ENCODE results near the gene ZCRB1. TPM values are rescaled to one million over a fixed set of nuclear protein-coding genes. Genes with fewer than 3 reads are reported as not detected.

The ZCRB1 gene
- total RNA-seq, 1 experiment from 2014 or later = 68.1 TPM

- Histone ChIP-seq H3K9ac (ENCODE audit: low read length) (no peak overlapping the region), H2AFZ (ENCODE audit: low read depth, low read length, poor library complexity, severe bottlenecking) (no peak overlapping the region), H3K9me3 (ENCODE audit: control insufficient read depth in 1 of 2, insufficient read depth in 1 of 2, low read depth in 1 of 2, low read length in 2 of 2) (no peaks in the 10 kb centered on the region), H3K27ac (ENCODE audit: low read depth, low read length) (no peak overlapping the region), H3K9me2 (ENCODE audit: insufficient read depth) (no peaks in the 10 kb centered on the region), H3K4me2 (ENCODE audit: low read length) (no peak overlapping the region), H3K4me3 (replicated peaks in 1 of 2; ENCODE audit: low read depth in 1 of 2, low read length in 2 of 2) (no peak overlapping the region), H4K20me1 (ENCODE audit: insufficient read depth) (no peaks in the 10 kb centered on the region), H3K79me2 (ENCODE audit: insufficient read depth, low read length) (no peaks in the 10 kb centered on the region), H3K4me1 (ENCODE audit: control insufficient read depth in 1 of 2, insufficient read depth in 2 of 2, low read length in 2 of 2) (no peaks in the 10 kb centered on the region), H3K36me3 (ENCODE audit: control insufficient read depth in 1 of 2, insufficient read depth in 2 of 2, low read length in 2 of 2) (no peaks in the 10 kb centered on the region), H3K27me3 (ENCODE audit: insufficient read depth, low read length) (no peaks in the 10 kb centered on the region)
- POLR2A ChIA-PET = no interaction called here
- RAD21 ChIA-PET (ENCODE audit: low non-redundant PET in 1 of 2, low total read pairs in 2 of 2, uncharacterized antibody in 2 of 2, unreplicated experiment in 2 of 2) = no interaction called here
- DNase-seq (ENCODE audit: low read depth, low spot score) (no peak), ATAC-seq (no peak)
- no peak for TF ChIP-seq ATF3 (IDR thresholded peaks at IDR 0.05)
- TF ChIP-seq REST (IDR thresholded peaks at IDR 0.05; ENCODE audit: low read depth) = no peak
- TF ChIP-seq ZNF274 (IDR thresholded peaks at IDR 0.05; ENCODE audit: low read depth, low read length) = no peak
- TF ChIP-seq ELF1 (IDR thresholded peaks at IDR 0.05; ENCODE audit: borderline replicate concordance, low read depth) = no peak
- no peak for TF ChIP-seq RAD21 (IDR thresholded peaks at IDR 0.05; ENCODE audit: low read depth)
- no peak for TF ChIP-seq CTCF (IDR thresholded peaks at IDR 0.05 in 2 of 3, conservative IDR thresholded peaks at IDR 0.05 in 1 of 3; ENCODE audit: borderline replicate concordance in 1 of 3, insufficient read depth in 1 of 3, low read depth in 2 of 3, low read length in 2 of 3)
- no peak for TF ChIP-seq FOSL1 (IDR thresholded peaks at IDR 0.05; ENCODE audit: low read depth)
- no peak for TF ChIP-seq EGR1 (IDR thresholded peaks at IDR 0.05; ENCODE audit: low read depth)
- no peak for TF ChIP-seq JUND (IDR thresholded peaks at IDR 0.05)
- TF ChIP-seq CEBPB (IDR thresholded peaks at IDR 0.05; ENCODE audit: low read depth) = no peak
- CTCF ChIA-PET = no interaction called here
- intact Hi-C loops (cut with micrococcal nuclease) = no loop called here
- no TSS peak for BruUV-seq (replicated peaks)
Measured at GRCh38 chr12:42306297-42306696, 19.6 kb downstream of the ZCRB1 start.
